CD4-positive, alpha-beta memory T cell (primary cell): ENCODE measurements around the gene ALOX15. TPM values are rescaled to one million over a fixed set of nuclear protein-coding genes. Genes with fewer than 3 reads are reported as not detected.
A peak's percentile ranks its signal among the peaks of the same experiment; 100 is the strongest.

Experiments
- CTCF ChIA-PET: fragments of 350-600 bp; sonication (Branson Sonifier 250); formaldehyde crosslinking; loops from one replicate; lab custom pipeline; 2021; ENCODE audit warnings: inconsistent platforms; ENCODE audit not compliant: partially characterized antibody; lab: Charles Lee
- POLR2A ChIA-PET: fragments of 350-600 bp; sonication (Branson Sonifier 250); formaldehyde crosslinking; loops from one replicate; lab custom pipeline; 2021; ENCODE audit not compliant: partially characterized antibody; lab: Charles Lee
- DNase-seq, 5 donors: peaks; one replicate each; pipeline versions ENCODE4 v3.0.0 to v3.0.0-alpha.2; 2020 to 2022; ENCODE audit warnings: mixed read lengths in 1 of 5
- H3K27ac ChIP-seq: one replicate; pipeline ENCODE4 v1.7.0; 2013; ENCODE audit warnings: low read depth, low read length
- H3K27me3 ChIP-seq: 2 replicates; pipeline ENCODE4 v1.7.0; 2013; ENCODE audit warnings: mild to moderate bottlenecking, low read length, moderate library complexity; ENCODE audit not compliant: insufficient read depth
- H3K36me3 ChIP-seq: 2 replicates; pipeline ENCODE4 v1.7.0; 2013; ENCODE audit warnings: mild to moderate bottlenecking, low read length, moderate library complexity; ENCODE audit not compliant: insufficient read depth
- H3K4me1 ChIP-seq: 2 replicates; pipeline ENCODE4 v1.7.0; 2013; ENCODE audit warnings: mild to moderate bottlenecking, low read length, moderate library complexity; ENCODE audit not compliant: insufficient read depth
- H3K4me3 ChIP-seq, 2 donors: one replicate each; pipeline ENCODE4 v1.7.0; 2013; ENCODE audit warnings: low read length in 2 of 2, mild to moderate bottlenecking in 1 of 2
- H3K9me3 ChIP-seq, 2 donors: one replicate each; pipeline ENCODE4 v1.7.0; 2013; ENCODE audit warnings: low read length in 2 of 2, control low read depth in 1 of 2; ENCODE audit not compliant: control insufficient read depth in 1 of 2
- H3K27ac Mint-ChIP-seq, 7 donors: one replicate each; pipeline ENCODE4 v1.8.0; 2020 to 2021; ENCODE audit warnings: mixed read lengths in 7 of 7, mild to moderate bottlenecking in 6 of 7, inconsistent platforms in 3 of 7, moderate library complexity in 3 of 7
- H3K27me3 Mint-ChIP-seq, 2 donors: one replicate each; pipeline ENCODE4 v1.8.0; 2020 to 2021; ENCODE audit warnings: mixed read lengths in 2 of 2
- H3K36me3 Mint-ChIP-seq, 2 donors: one replicate each; pipeline ENCODE4 v1.8.0; 2020 to 2021; ENCODE audit warnings: mixed read lengths in 2 of 2, inconsistent platforms in 1 of 2, mild to moderate bottlenecking in 1 of 2
- H3K4me1 Mint-ChIP-seq, 4 donors: one replicate each; pipeline ENCODE4 v1.8.0; 2020 to 2021; ENCODE audit warnings: mixed read lengths in 4 of 4, mild to moderate bottlenecking in 1 of 4
- H3K4me3 Mint-ChIP-seq, 8 donors: one replicate each; pipeline ENCODE4 v1.8.0; 2020 to 2021; ENCODE audit warnings: mixed read lengths in 8 of 8, mild to moderate bottlenecking in 7 of 8, moderate library complexity in 6 of 8, inconsistent platforms in 3 of 8
- H3K9me3 Mint-ChIP-seq, 8 donors: one replicate each; pipeline ENCODE4 v1.8.0; 2020 to 2021; ENCODE audit warnings: mixed read lengths in 8 of 8, mild to moderate bottlenecking in 5 of 8, inconsistent platforms in 3 of 8, moderate library complexity in 1 of 8
- intact Hi-C: fragments of 100-400 bp; cut with micrococcal nuclease; formaldehyde crosslinking; loops from one replicate; pipeline ENCODE4 v1.15.1; 2023
- polyA plus RNA-seq, 2 donors: library from polyadenylated mRNA; unstranded; fragments of 300-500 nt; fragmentation: Illumina TruSeq; gene quantifications; one replicate each; pipeline ENCODE4 v1.2.3, GENCODE V29; 2021
- total RNA-seq, 2 experiments: library from RNA; stranded (reverse); gene quantifications; one replicate each; pipeline ENCODE4 v1.2.3, GENCODE V29; 2021

Gene ALOX15
- total and polyA plus RNA-seq, 4 experiments from 2014 or later: 0.49 TPM; not detected in 3

GRCh38 chr17:4676791-4677190 lies 35.3 kb upstream of the ALOX15 start:
- Histone ChIP-seq H3K4me3 (no peak overlapping the region), H3K4me1 (no peaks in the 10 kb centered on the region), H3K27ac (no peak overlapping the region), H3K36me3 (peaks cover 63% of the 10 kb centered on the region), H3K27me3 (no peaks in the 10 kb centered on the region), H3K9me3 (no peaks in the 10 kb centered on the region)
- H3K4me3 Mint-ChIP-seq: no peak overlapping the region
- H3K27me3 Mint-ChIP-seq: no peaks in the 10 kb centered on the region
- H3K4me1 Mint-ChIP-seq: peaks cover 0 to 3% (median 0%) of the 10 kb centered on the region in 4 donors
- DNase-seq: no peak
- intact Hi-C loops: no loop called here
- no peaks in the 10 kb centered on the region for H3K9me3 Mint-ChIP-seq
- H3K27ac Mint-ChIP-seq: peak overlapping the region in 1 of 7 donors; percentile 12
- H3K36me3 Mint-ChIP-seq: peaks cover 60 to 81% of the 10 kb centered on the region in 2 donors
- ChIA-PET CTCF (no interaction called here), POLR2A (no interaction called here)

GRCh38 chr17:4675791-4676190 lies 34.3 kb upstream of the ALOX15 start:
- Histone ChIP-seq H3K9me3 (no peaks in the 10 kb centered on the region), H3K36me3 (peaks cover 70% of the 10 kb centered on the region), H3K4me1 (no peaks in the 10 kb centered on the region), H3K4me3 (no peak overlapping the region), H3K27ac (no peak overlapping the region), H3K27me3 (no peaks in the 10 kb centered on the region)
- H3K9me3 Mint-ChIP-seq: no peaks in the 10 kb centered on the region
- CTCF ChIA-PET: no interaction called here
- no peak overlapping the region for H3K4me3 Mint-ChIP-seq
- H3K4me1 Mint-ChIP-seq: peaks cover 0 to 3% (median 0%) of the 10 kb centered on the region in 4 donors
- H3K27me3 Mint-ChIP-seq: no peaks in the 10 kb centered on the region
- no peak for DNase-seq
- peaks cover 66 to 81% of the 10 kb centered on the region in 2 donors for H3K36me3 Mint-ChIP-seq
- intact Hi-C loops: no loop called here
- no peak overlapping the region for H3K27ac Mint-ChIP-seq
- POLR2A ChIA-PET: interaction anchor here (0.6 kb wide), 1 partner anchor 108 kb away, joined by 4 read pairs; no protein-coding TSS in a partner anchor

- Histone ChIP-seq H3K36me3 (peaks cover 63% of the 10 kb centered on the region), H3K4me3 (no peak overlapping the region), H3K9me3 (no peaks in the 10 kb centered on the region), H3K4me1 (no peaks in the 10 kb centered on the region), H3K27ac (no peak overlapping the region), H3K27me3 (no peaks in the 10 kb centered on the region)
- H3K4me3 Mint-ChIP-seq: no peak overlapping the region
- peak overlapping the region in 1 of 7 donors; percentile 61 for H3K27ac Mint-ChIP-seq
- no peaks in the 10 kb centered on the region for H3K9me3 Mint-ChIP-seq
- CTCF ChIA-PET: no interaction called here
- intact Hi-C loops: no loop called here
- no peak for DNase-seq
- H3K36me3 Mint-ChIP-seq: peaks cover 59 to 78% of the 10 kb centered on the region in 2 donors
- POLR2A ChIA-PET: no interaction called here
- peaks cover 0 to 2% (median 0%) of the 10 kb centered on the region in 4 donors for H3K4me1 Mint-ChIP-seq
- no peaks in the 10 kb centered on the region for H3K27me3 Mint-ChIP-seq
Measured at GRCh38 chr17:4674685-4674998, 33.2 kb upstream of the ALOX15 start.

- intact Hi-C loops: no loop called here
- H3K27me3 ChIP-seq: no peaks in the 10 kb centered on the region
- H3K4me3 ChIP-seq: no peak overlapping the region
- Mint-ChIP-seq H3K27me3 (no peaks in the 10 kb centered on the region), H3K9me3 (no peaks in the 10 kb centered on the region), H3K4me3 (no peak overlapping the region), H3K4me1 (peaks cover 0 to 1% (median 0%) of the 10 kb centered on the region in 4 donors), H3K27ac (peak overlapping the region in 1 of 7 donors; percentile 61), H3K36me3 (peaks cover 54 to 73% of the 10 kb centered on the region in 2 donors)
- no peaks in the 10 kb centered on the region for H3K4me1 ChIP-seq
- POLR2A ChIA-PET: no interaction called here
- no peak overlapping the region for H3K27ac ChIP-seq
- CTCF ChIA-PET: no interaction called here
- DNase-seq: no peak
- H3K36me3 ChIP-seq: peaks cover 62% of the 10 kb centered on the region
- no peaks in the 10 kb centered on the region for H3K9me3 ChIP-seq
Measured at GRCh38 chr17:4673986-4674684, 32.7 kb upstream of the ALOX15 start.

- peaks cover 59% of the 10 kb centered on the region for H3K36me3 ChIP-seq
- ChIA-PET POLR2A (no interaction called here), CTCF (no interaction called here)
- H3K4me1 ChIP-seq: no peaks in the 10 kb centered on the region
- no peaks in the 10 kb centered on the region for H3K27me3 Mint-ChIP-seq
- no peak for DNase-seq
- H3K27ac ChIP-seq: no peak overlapping the region
- H3K4me3 Mint-ChIP-seq: no peak overlapping the region
- H3K36me3 Mint-ChIP-seq: peaks cover 53 to 63% of the 10 kb centered on the region in 2 donors
- intact Hi-C loops: no loop called here
- H3K4me1 Mint-ChIP-seq: peaks cover 0 to 1% (median 0%) of the 10 kb centered on the region in 4 donors
- no peaks in the 10 kb centered on the region for H3K9me3 ChIP-seq
- H3K27ac Mint-ChIP-seq: no peak overlapping the region
- H3K27me3 ChIP-seq: no peaks in the 10 kb centered on the region
- H3K9me3 Mint-ChIP-seq: no peaks in the 10 kb centered on the region
- H3K4me3 ChIP-seq: no peak overlapping the region
Measured at GRCh38 chr17:4673169-4673568, 31.7 kb upstream of the ALOX15 start.

GRCh38 chr17:4672751-4673150 lies 31.3 kb upstream of the ALOX15 start:
- no peaks in the 10 kb centered on the region for H3K27me3 Mint-ChIP-seq
- H3K27ac Mint-ChIP-seq: no peak overlapping the region
- intact Hi-C loops: no loop called here
- H3K9me3 Mint-ChIP-seq: no peaks in the 10 kb centered on the region
- H3K36me3 Mint-ChIP-seq: peaks cover 53 to 61% of the 10 kb centered on the region in 2 donors
- no peak overlapping the region for H3K4me3 ChIP-seq
- no peaks in the 10 kb centered on the region for H3K9me3 ChIP-seq
- ChIA-PET CTCF (no interaction called here), POLR2A (no interaction called here)
- peaks cover 0 to 1% (median 0%) of the 10 kb centered on the region in 4 donors for H3K4me1 Mint-ChIP-seq
- DNase-seq: no peak
- no peak overlapping the region for H3K27ac ChIP-seq
- H3K36me3 ChIP-seq: peaks cover 58% of the 10 kb centered on the region
- no peaks in the 10 kb centered on the region for H3K27me3 ChIP-seq
- no peak overlapping the region for H3K4me3 Mint-ChIP-seq
- H3K4me1 ChIP-seq: no peaks in the 10 kb centered on the region

GRCh38 chr17:4672055-4672630 lies 30.7 kb upstream of the ALOX15 start:
- H3K36me3 Mint-ChIP-seq: peaks cover 50 to 57% of the 10 kb centered on the region in 2 donors
- intact Hi-C loops: no loop called here
- POLR2A ChIA-PET: no interaction called here
- no peaks in the 10 kb centered on the region for H3K4me1 ChIP-seq
- no peak for DNase-seq
- peaks cover 54% of the 10 kb centered on the region for H3K36me3 ChIP-seq
- H3K27me3 ChIP-seq: no peaks in the 10 kb centered on the region
- peaks cover 0 to 1% (median 0%) of the 10 kb centered on the region in 4 donors for H3K4me1 Mint-ChIP-seq
- H3K9me3 Mint-ChIP-seq: no peaks in the 10 kb centered on the region
- CTCF ChIA-PET: no interaction called here
- H3K4me3 ChIP-seq: no peak overlapping the region
- no peak overlapping the region for H3K27ac ChIP-seq
- peak overlapping the region in 2 of 7 donors; percentile 48 to 74 for H3K27ac Mint-ChIP-seq
- H3K9me3 ChIP-seq: no peaks in the 10 kb centered on the region
- H3K27me3 Mint-ChIP-seq: no peaks in the 10 kb centered on the region
- no peak overlapping the region for H3K4me3 Mint-ChIP-seq
